Effector memory CD8-positive, alpha-beta T cell (primary cell): ENCODE results near the gene PTRHD1.
A peak's percentile ranks its signal among the peaks of the same experiment; 100 is the strongest.
"Not testable (repeated sequence)": the region's sequence is repeated elsewhere in the genome, so short reads cannot be mapped to it uniquely, and the experiment has no call there.

Source experiments
- ATAC-seq: fragments of 150-1000 bp; cut with Tn5 transposase; replicated peaks from 2 replicates; pipeline ENCODE4 v1.10.0; 2021; ENCODE audit warnings: mild to moderate bottlenecking, moderate library complexity
- DNase-seq, 3 experiments: peaks; one replicate each; pipeline ENCODE4 v3.0.0; 2021
- H3K27ac Mint-ChIP-seq, 2 donors: one replicate each; pipeline ENCODE4 v1.8.0; 2022; ENCODE audit warnings: mild to moderate bottlenecking in 2 of 2, mixed read lengths in 2 of 2, moderate library complexity in 2 of 2
- H3K27me3 Mint-ChIP-seq, 2 donors: one replicate each; pipeline ENCODE4 v1.8.0; 2022; ENCODE audit warnings: mixed read lengths in 2 of 2
- H3K36me3 Mint-ChIP-seq: one replicate; pipeline ENCODE4 v1.8.0; 2022; ENCODE audit warnings: mild to moderate bottlenecking, moderate library complexity, mixed read lengths; ENCODE audit not compliant: insufficient read depth
- H3K4me1 Mint-ChIP-seq, 2 donors: one replicate each; pipeline ENCODE4 v1.8.0; 2022; ENCODE audit warnings: low read depth in 2 of 2, mixed read lengths in 2 of 2
- H3K4me3 Mint-ChIP-seq, 2 donors: one replicate each; pipeline ENCODE4 v1.8.0; 2022; ENCODE audit warnings: mild to moderate bottlenecking in 2 of 2, mixed read lengths in 2 of 2, moderate library complexity in 2 of 2
- H3K9me3 Mint-ChIP-seq, 2 donors: one replicate each; pipeline ENCODE4 v1.8.0; 2022; ENCODE audit warnings: mixed read lengths in 2 of 2

The PTRHD1 gene

GRCh38 chr2:24813691-24814137 lies 20.5 kb upstream of the PTRHD1 start:
- Mint-ChIP-seq H3K4me3 (no peak overlapping the region), H3K27ac (no peak overlapping the region), H3K9me3 (no peaks in the 10 kb centered on the region), H3K4me1 (peaks cover 1 to 18% of the 10 kb centered on the region in 2 donors), H3K27me3 (no peaks in the 10 kb centered on the region), H3K36me3 (peaks cover 13% of the 10 kb centered on the region)
- DNase-seq (no peak), ATAC-seq (no peak)

- ATAC-seq (no peak), DNase-seq (no peak)
- Mint-ChIP-seq H3K27ac (peak overlapping the region; percentile 3 to 94), H3K9me3 (no peaks in the 10 kb centered on the region), H3K4me3 (peak overlapping the region in 1 of 2 donors; percentile 60), H3K36me3 (peaks cover 2% of the 10 kb centered on the region), H3K27me3 (no peaks in the 10 kb centered on the region), H3K4me1 (peaks cover 4 to 12% of the 10 kb centered on the region in 2 donors)
These were observed 16.3 kb upstream of the PTRHD1 start for GRCh38 chr2:24809316-24810007.

- DNase-seq: no peak
- Mint-ChIP-seq H3K4me3 (no peak overlapping the region), H3K9me3 (no peaks in the 10 kb centered on the region), H3K4me1 (peaks cover 5 to 17% of the 10 kb centered on the region in 2 donors), H3K27me3 (no peaks in the 10 kb centered on the region), H3K27ac (peak overlapping the region; percentile 14 to 28), H3K36me3 (peaks cover 5% of the 10 kb centered on the region)
- no peak for ATAC-seq
These were observed 13.5 kb upstream of the PTRHD1 start for GRCh38 chr2:24806661-24807036.

- H3K27ac Mint-ChIP-seq, H3K4me3 Mint-ChIP-seq, ATAC-seq, H3K9me3 Mint-ChIP-seq, DNase-seq, H3K36me3 Mint-ChIP-seq, H3K27me3 Mint-ChIP-seq: not testable (repeated sequence)
- peaks cover 5 to 17% of the 10 kb centered on the region in 2 donors for H3K4me1 Mint-ChIP-seq
These were observed 12.8 kb upstream of the PTRHD1 start for GRCh38 chr2:24805811-24806660.

GRCh38 chr2:24800487-24800886 lies 7.3 kb upstream of the PTRHD1 start:
- H3K9me3 Mint-ChIP-seq, H3K4me1 Mint-ChIP-seq, H3K27ac Mint-ChIP-seq, H3K36me3 Mint-ChIP-seq, ATAC-seq, H3K27me3 Mint-ChIP-seq, H3K4me3 Mint-ChIP-seq, DNase-seq: not testable (repeated sequence)

GRCh38 chr2:24797644-24798043 lies 4.5 kb upstream of the PTRHD1 start:
- DNase-seq: no peak
- no peak for ATAC-seq
- H3K36me3 Mint-ChIP-seq: peaks cover 6% of the 10 kb centered on the region
- no peaks in the 10 kb centered on the region for H3K27me3 Mint-ChIP-seq
- no peaks in the 10 kb centered on the region for H3K9me3 Mint-ChIP-seq
- H3K4me3 Mint-ChIP-seq: no peak overlapping the region
- H3K27ac Mint-ChIP-seq: no peak overlapping the region
- H3K4me1 Mint-ChIP-seq: peaks cover 9 to 15% of the 10 kb centered on the region in 2 donors

GRCh38 chr2:24793761-24794435 lies 707 bp upstream of the PTRHD1 start:
- H3K36me3 Mint-ChIP-seq: peaks cover 10% of the 10 kb centered on the region
- H3K27me3 Mint-ChIP-seq: no peaks in the 10 kb centered on the region
- ATAC-seq (no peak), DNase-seq (no peak)
- peak overlapping the region; percentile 97 to 99 for H3K4me3 Mint-ChIP-seq
- no peaks in the 10 kb centered on the region for H3K9me3 Mint-ChIP-seq
- H3K4me1 Mint-ChIP-seq: peaks cover 12 to 19% of the 10 kb centered on the region in 2 donors
- H3K27ac Mint-ChIP-seq: peak overlapping the region; percentile 98 to 99

- DNase-seq: no peak
- H3K27me3 Mint-ChIP-seq: no peaks in the 10 kb centered on the region
- no peaks in the 10 kb centered on the region for H3K9me3 Mint-ChIP-seq
- peaks cover 12 to 19% of the 10 kb centered on the region in 2 donors for H3K4me1 Mint-ChIP-seq
- peak overlapping the region; percentile 97 to 99 for H3K4me3 Mint-ChIP-seq
- no peak for ATAC-seq
- peak overlapping the region; percentile 98 to 99 for H3K27ac Mint-ChIP-seq
- H3K36me3 Mint-ChIP-seq: peaks cover 10% of the 10 kb centered on the region
These were observed 683 bp downstream of the PTRHD1 start for GRCh38 chr2:24792542-24792873.

- Mint-ChIP-seq H3K4me1 (peaks cover 12 to 19% of the 10 kb centered on the region in 2 donors), H3K9me3 (no peaks in the 10 kb centered on the region), H3K36me3 (peaks cover 10% of the 10 kb centered on the region), H3K27ac (no peak overlapping the region), H3K4me3 (no peak overlapping the region), H3K27me3 (no peaks in the 10 kb centered on the region)
- no peak for DNase-seq
- ATAC-seq: no peak
These were observed 1.7 kb downstream of the PTRHD1 start for GRCh38 chr2:24791452-24791851.

- ATAC-seq (no peak), DNase-seq (no peak)
- H3K9me3 Mint-ChIP-seq: no peaks in the 10 kb centered on the region
- H3K4me3 Mint-ChIP-seq: no peak overlapping the region
- H3K4me1 Mint-ChIP-seq: peaks cover 9 to 14% of the 10 kb centered on the region in 2 donors
- no peaks in the 10 kb centered on the region for H3K27me3 Mint-ChIP-seq
- peaks cover 10% of the 10 kb centered on the region for H3K36me3 Mint-ChIP-seq
- no peak overlapping the region for H3K27ac Mint-ChIP-seq
These were observed 4.4 kb downstream of the PTRHD1 start for GRCh38 chr2:24788816-24789215.

- Mint-ChIP-seq H3K4me1 (peaks cover 3 to 4% of the 10 kb centered on the region in 2 donors), H3K9me3 (no peaks in the 10 kb centered on the region), H3K36me3 (peaks cover 2% of the 10 kb centered on the region), H3K27me3 (no peaks in the 10 kb centered on the region), H3K27ac (no peak overlapping the region), H3K4me3 (no peak overlapping the region)
- no peak for DNase-seq
- ATAC-seq: no peak
These were observed 5.7 kb downstream of the PTRHD1 start for GRCh38 chr2:24787532-24787931.

GRCh38 chr2:24785671-24786321 lies 7.4 kb downstream of the PTRHD1 start:
- no peaks in the 10 kb centered on the region for H3K4me1 Mint-ChIP-seq
- ATAC-seq: peak; percentile 64
- H3K4me3 Mint-ChIP-seq: no peak overlapping the region
- H3K27me3 Mint-ChIP-seq: peaks cover 0 to 7% of the 10 kb centered on the region in 2 donors
- no peaks in the 10 kb centered on the region for H3K36me3 Mint-ChIP-seq
- no peak for DNase-seq
- H3K27ac Mint-ChIP-seq: no peak overlapping the region
- H3K9me3 Mint-ChIP-seq: no peaks in the 10 kb centered on the region

GRCh38 chr2:24783641-24784040 lies 9.6 kb downstream of the PTRHD1 start:
- ATAC-seq (no peak), DNase-seq (no peak)
- no peaks in the 10 kb centered on the region for H3K9me3 Mint-ChIP-seq
- H3K4me1 Mint-ChIP-seq: no peaks in the 10 kb centered on the region
- H3K27me3 Mint-ChIP-seq: peaks cover 0 to 13% of the 10 kb centered on the region in 2 donors
- H3K4me3 Mint-ChIP-seq: no peak overlapping the region
- H3K27ac Mint-ChIP-seq: no peak overlapping the region
- no peaks in the 10 kb centered on the region for H3K36me3 Mint-ChIP-seq
